Raji (cell line): ENCODE data around the gene F10.

Experiments used
- POLR2A ChIP-seq: IDR thresholded peaks from 2 replicates; pipeline ENCODE4 v1.6.1; 2011; ENCODE audit warnings: low read depth, low read length, control low read depth; ENCODE audit not compliant: insufficient read depth

F10 gene

DNA sequence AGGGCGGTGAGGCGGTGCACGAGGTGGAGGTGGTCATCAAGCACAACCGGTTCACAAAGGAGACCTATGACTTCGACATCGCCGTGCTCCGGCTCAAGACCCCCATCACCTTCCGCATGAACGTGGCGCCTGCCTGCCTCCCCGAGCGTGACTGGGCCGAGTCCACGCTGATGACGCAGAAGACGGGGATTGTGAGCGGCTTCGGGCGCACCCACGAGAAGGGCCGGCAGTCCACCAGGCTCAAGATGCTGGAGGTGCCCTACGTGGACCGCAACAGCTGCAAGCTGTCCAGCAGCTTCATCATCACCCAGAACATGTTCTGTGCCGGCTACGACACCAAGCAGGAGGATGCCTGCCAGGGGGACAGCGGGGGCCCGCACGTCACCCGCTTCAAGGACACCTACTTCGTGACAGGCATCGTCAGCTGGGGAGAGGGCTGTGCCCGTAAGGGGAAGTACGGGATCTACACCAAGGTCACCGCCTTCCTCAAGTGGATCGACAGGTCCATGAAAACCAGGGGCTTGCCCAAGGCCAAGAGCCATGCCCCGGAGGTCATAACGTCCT is 26.4 kb downstream of the F10 start:
- no peak for TF ChIP-seq POLR2A

DNA sequence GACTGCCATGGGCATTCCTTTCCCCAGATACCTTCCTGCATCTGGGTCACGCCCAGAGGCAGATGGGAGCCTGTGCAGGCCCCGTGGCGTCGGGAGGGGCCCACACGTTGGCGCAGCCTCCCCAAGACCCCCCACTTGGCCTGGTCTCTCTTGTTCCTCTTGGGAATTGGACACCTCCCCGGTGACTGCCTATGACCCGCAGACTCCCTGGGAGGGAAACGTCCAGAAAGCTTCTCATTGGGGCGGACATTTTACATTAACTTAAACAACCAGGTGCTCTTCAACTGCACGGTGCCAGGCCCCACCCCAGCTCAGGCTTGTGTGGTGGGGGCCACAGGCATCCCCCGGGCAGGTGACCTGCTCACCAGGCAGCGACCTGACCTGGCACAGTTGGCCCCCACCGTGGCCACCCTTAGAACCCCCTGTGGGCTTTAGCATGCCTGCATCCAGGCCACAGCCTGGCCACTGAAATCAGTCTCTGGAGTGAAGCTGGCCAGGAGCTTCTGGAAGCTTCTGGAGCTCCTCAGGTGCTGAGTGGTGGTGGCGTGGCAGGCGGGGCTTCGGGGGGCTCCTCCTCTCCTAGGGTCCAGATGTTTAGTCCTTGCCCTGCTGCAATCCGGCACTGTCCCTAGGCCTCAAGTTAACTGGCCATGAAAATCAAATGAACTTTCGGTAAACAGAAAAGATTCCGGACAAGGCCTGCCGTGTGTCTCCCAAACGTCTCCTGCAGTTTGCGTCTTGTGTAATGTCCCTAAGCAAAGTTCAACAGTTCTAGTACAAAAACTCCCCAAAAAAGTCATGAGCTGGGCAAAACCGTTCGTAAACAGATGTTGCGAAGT is 27.3 kb downstream of the F10 start:
- no peak for TF ChIP-seq POLR2A

GRCh38 chr13:113150550-113151365 is 28.2 kb downstream of the F10 start:
- TF ChIP-seq POLR2A: no peak

DNA sequence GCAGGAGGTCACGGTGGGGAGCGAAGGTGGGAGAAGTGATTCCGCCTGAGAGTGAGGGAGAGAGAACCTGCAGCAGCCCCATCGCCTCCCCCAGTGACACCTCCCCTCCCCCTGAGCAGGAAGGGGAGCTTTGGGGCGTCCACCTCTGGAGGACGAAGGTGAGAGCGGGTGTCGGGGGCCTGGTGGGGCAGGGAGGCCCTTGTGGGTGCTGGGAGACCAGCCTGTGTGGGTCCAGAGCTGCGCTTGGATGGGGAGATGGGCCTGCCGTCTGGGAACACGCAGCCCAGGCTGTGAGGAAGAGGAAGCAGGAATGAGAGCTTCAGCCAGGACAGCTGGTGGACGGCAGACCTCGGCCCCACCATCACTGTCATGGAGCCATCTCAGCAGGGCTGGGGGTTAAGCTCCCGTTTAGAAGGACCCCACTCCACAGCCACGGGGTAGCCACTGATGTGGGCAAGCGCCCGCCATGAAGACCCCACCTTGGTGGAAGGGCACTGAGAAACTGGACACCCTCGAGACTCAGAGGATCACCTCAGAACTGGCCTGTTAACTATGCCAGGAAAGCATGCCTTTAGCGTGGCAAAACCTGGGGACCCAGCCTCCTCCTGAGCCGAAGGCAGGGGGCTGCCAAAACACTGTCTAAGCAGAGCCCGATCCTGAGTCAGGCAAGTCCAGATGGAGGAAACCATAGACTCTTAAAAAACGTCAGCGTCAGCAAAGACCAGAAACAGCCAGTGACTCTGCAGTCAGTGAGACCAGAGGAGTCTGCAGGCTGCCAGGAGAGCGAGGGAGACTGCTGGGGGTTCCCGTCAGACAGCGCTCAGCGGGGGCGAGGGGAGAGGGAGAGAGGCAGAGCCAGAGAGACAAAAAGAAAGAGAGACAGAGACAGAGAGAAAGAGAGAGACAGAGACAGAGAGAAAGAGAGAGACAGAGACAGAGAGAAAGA is 29.4 kb downstream of the F10 start:
- no peak for TF ChIP-seq POLR2A

DNA sequence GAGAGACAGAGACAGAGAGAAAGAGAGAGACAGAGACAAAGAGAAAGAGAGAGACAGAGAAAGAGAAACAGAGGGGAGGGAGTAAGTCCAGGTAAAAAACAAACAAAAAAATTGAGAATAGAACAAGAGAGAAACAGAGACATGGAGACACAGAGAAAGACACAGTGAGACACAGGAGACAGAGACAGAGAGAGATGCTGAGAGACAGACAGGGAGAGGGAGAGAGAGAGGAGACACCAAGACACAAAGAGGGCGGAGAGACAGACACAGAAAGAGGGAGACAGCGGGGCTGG is 30.0 kb downstream of the F10 start:
- TF ChIP-seq POLR2A: no peak

DNA sequence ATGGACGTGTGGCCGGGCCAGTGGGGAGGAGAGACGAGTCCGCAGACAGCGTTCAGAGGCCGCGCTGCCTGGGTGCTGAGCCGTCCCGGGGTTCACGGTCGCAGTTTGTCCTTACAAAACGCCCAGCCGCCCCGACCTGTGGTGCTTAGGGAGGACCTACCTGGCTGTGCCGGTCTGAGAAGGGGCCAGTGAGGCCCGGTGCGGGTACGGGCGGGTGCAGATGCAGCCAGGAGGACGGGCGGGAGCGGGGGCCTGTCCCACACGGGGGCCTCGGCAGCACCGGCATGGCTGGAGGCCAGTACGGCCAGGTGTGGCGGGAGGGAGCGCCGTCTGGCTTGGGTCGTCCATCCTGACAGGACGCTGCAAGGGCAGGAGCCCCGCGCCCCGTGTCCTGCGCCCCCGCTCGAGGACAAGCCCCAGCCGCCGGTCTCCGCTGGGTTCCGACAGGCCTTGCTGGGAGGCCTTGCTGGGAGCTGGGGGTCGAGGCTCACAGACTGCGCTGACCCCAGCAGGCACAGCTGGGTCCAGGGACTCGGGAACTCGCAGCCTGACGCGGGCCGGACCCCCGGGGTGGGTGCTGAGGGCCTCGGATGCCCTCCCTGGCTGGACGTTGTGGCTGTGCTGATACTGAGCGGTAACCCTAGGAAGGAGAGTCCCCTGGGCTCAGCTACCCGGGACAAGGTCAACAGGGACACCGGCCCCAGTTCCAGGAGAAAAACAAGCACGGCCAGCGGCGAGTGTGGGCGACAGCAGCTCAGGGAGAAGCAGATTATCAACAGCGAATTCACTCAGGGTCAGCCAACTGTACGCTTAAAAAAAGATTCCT is 30.6 kb downstream of the F10 start:
- TF ChIP-seq POLR2A: no peak

- TF ChIP-seq POLR2A: no peak
These were observed 31.5 kb downstream of the F10 start for GRCh38 chr13:113153810-113154748.

GRCh38 chr13:113155201-113155600 is 32.6 kb downstream of the F10 start:
- TF ChIP-seq POLR2A: no peak

GRCh38 chr13:113155982-113156655 is 33.5 kb downstream of the F10 start:
- TF ChIP-seq POLR2A: no peak

DNA sequence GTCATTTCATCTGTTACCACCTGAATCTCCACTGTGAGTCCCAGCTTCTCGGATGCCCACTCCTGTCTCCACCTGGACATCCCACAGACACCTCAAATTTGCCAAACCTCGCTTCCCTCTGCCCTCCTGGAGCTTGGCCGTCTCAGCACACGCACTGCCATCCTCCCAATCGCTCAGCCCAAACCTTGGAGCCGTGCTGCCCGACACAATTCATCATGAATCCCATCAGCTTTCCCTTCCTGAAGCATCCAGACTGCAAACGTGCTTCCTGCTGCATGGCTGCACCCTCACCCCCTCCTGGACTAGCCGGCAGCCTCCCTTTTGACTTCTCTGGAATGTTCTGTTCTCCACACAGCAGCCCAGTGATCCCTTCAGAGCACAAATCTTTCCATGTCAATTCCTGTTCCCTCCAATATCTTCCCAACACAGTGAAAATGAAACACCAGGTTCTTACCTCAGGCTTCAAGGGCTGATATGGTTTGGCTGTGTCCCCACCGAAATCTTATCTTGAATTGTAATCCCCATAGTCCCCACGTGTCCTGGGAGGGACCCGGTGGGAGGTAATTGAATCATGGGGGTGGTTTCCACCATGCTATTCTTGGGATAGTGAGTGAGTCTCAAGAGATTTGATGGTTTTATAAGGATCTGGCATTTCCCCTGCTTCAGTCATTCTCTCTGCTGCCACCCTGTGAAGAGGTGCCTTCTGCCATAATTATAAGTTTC is 34.8 kb downstream of the F10 start:
- TF ChIP-seq POLR2A: no peak

GRCh38 chr13:113157929-113158747 is 35.5 kb downstream of the F10 start, which contains the start of gene PROZ:
Gene PROZ, plus strand, starts transcription at chr13:113158648. Its CDS starts 13 bp downstream, at chr13:113158661.
- TF ChIP-seq POLR2A: no peak
